AG09319 (cell line): ENCODE measurements around the gene BTNL2.
"Not testable (repeated sequence)": the region's sequence is repeated elsewhere in the genome, so short reads cannot be mapped to it uniquely, and the experiment has no call there.

ENCODE experiments used
- DNase-seq: peaks from one replicate; pipeline ENCODE4 v3.0.0-alpha.2; 2010; ENCODE audit warnings: low read depth; ENCODE audit errors: extremely low read depth
- CTCF ChIP-seq: IDR thresholded peaks from 2 replicates; pipeline ENCODE4 v1.5.1; 2011; ENCODE audit warnings: low read depth, mild to moderate bottlenecking, inconsistent platforms, low read length, moderate library complexity

BTNL2 gene

GRCh38 chr6:32369660-32370059 is 37.3 kb downstream of the BTNL2 start:
- DNase-seq: peak; percentile 15
- no peak for TF ChIP-seq CTCF

GRCh38 chr6:32367644-32368043 is 39.3 kb downstream of the BTNL2 start:
- no peak for TF ChIP-seq CTCF
- DNase-seq: no peak

GRCh38 chr6:32359225-32359624 is 47.8 kb downstream of the BTNL2 start:
- DNase-seq: not testable (repeated sequence)

- DNase-seq: not testable (repeated sequence)
Measured at GRCh38 chr6:32358548-32358947, 48.4 kb downstream of the BTNL2 start.

- no peak for TF ChIP-seq CTCF
- DNase-seq: no peak
Measured at GRCh38 chr6:32355018-32355417, 52.0 kb downstream of the BTNL2 start.

- no peak for TF ChIP-seq CTCF
Measured at GRCh38 chr6:32353348-32353747, 53.6 kb downstream of the BTNL2 start.

More at GRCh38 chr6:32353348-32353747, 53.6 kb downstream of the BTNL2 start:
- no peak for DNase-seq
